ENCODE results near the gene SLC38A8.

Gene SLC38A8

DNA sequence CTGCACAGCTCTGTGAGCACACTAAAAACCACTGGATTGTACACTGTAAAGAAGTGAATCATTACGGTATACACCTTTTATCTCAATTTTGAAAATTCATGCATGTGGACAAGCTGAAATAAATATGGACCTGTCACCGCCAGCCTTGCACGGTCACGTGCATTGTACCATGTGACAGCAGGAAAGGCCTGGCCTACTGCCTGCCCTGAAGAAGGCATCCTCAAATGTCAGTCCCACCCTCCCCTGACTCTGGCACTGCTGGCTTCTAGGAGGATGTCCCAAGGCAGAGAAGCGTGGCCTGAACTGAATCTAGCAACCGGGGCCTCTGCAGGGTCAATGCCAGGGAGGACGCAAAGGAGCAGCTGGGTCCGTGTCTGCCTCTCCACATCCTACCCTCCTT is 34.6 kb downstream of the SLC38A8 start:
- Histone ChIP-seq H3K9me3 (ENCODE audit: control insufficient read depth in 1 of 2, low read length in 2 of 2) (no peaks in the 10 kb centered on the region), H3K36me3 (ENCODE audit: control insufficient read depth in 1 of 2, insufficient read depth in 2 of 2, low read length in 2 of 2) (no peaks in the 10 kb centered on the region), H3K4me3 (ENCODE audit: low read depth in 1 of 2, low read length in 2 of 2) (no peak overlapping the region), H3K27ac (ENCODE audit: low read length) (no peak overlapping the region), H3K27me3 (ENCODE audit: low read depth, low read length) (no peaks in the 10 kb centered on the region), H3K4me1 (ENCODE audit: control insufficient read depth in 1 of 2, insufficient read depth in 2 of 2, low read length in 2 of 2) (no peaks in the 10 kb centered on the region)

DNA sequence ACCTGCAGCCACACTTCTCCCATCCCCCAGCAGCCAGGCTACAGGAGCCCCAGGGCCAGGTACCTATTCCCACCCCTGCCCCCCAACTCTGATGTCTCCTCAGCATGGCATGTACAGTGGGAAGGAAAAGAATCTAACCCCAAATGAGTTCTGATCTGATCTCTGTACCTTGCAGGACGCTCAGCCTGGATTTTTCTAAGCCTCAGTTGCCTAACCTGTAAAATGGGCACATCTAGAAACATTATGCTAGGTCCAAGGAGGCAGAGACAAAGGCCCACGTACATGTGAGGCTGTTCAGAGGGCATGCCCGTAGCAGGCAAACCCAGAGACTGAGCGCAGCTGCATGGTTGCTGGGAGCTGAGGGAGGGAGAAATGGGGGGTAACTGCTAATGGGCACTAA is 35.1 kb downstream of the SLC38A8 start:
- H3K27ac ChIP-seq (ENCODE audit: low read length): no peak overlapping the region

DNA sequence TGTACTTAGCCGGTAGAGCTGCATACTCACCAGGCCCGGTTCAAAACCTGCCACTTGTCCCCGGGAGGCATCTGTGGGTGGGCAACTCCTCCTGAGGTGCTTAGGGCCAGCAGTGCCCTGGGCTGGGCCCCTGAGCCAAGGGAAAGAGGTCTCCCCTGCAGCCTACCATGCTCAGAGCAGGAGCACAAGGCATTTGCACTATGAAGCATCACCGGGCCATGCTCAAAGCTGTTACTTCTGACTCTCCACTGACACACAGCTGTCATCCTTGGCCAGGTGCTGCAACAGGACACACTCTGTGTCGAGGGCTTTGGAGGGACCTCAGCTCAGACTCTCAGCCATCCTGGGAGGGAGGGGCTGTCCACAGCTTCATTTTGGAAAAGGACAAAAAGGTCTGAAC is 37.2 kb downstream of the SLC38A8 start:
- Histone ChIP-seq H3K4me3 (ENCODE audit: low read depth in 1 of 2, low read length in 2 of 2) (no peak overlapping the region), H3K36me3 (ENCODE audit: control insufficient read depth in 1 of 2, insufficient read depth in 2 of 2, low read length in 2 of 2) (no peaks in the 10 kb centered on the region), H3K4me1 (ENCODE audit: control insufficient read depth in 1 of 2, insufficient read depth in 2 of 2, low read length in 2 of 2) (no peaks in the 10 kb centered on the region), H3K9me3 (ENCODE audit: control insufficient read depth in 1 of 2, low read length in 2 of 2) (no peaks in the 10 kb centered on the region), H3K27ac (ENCODE audit: low read length) (no peak overlapping the region), H3K27me3 (ENCODE audit: low read depth, low read length) (no peaks in the 10 kb centered on the region)

More for the DNA sequence above, 35.1 kb downstream of the SLC38A8 start:
- H3K4me3 ChIP-seq (ENCODE audit: low read depth in 1 of 2, low read length in 2 of 2): no peak overlapping the region
- no peaks in the 10 kb centered on the region for H3K27me3 ChIP-seq (ENCODE audit: low read depth, low read length)
- no peaks in the 10 kb centered on the region for H3K9me3 ChIP-seq (ENCODE audit: control insufficient read depth in 1 of 2, low read length in 2 of 2)
- no peaks in the 10 kb centered on the region for H3K36me3 ChIP-seq (ENCODE audit: control insufficient read depth in 1 of 2, insufficient read depth in 2 of 2, low read length in 2 of 2)
- H3K4me1 ChIP-seq (ENCODE audit: control insufficient read depth in 1 of 2, insufficient read depth in 2 of 2, low read length in 2 of 2): no peaks in the 10 kb centered on the region

DNA sequence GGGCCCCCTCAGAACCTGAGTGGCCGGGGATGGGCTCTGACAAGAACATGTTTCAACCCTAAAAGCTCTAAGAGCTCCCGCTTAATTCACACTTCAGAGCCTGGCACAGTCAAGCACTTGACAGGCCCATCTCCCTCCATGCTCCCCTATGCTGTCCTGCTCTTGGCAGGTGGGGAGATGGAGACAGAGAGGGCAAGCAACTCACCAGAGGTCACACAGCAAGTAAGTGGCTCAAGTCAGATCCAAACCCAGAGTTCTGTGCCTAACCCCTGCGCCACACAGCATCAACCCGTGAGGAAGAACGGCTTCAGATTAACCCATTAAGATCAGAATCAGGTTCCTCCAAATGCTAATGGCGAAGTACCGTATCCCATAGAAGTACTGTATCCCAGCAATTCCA is 38.2 kb downstream of the SLC38A8 start:
- no peak overlapping the region for H3K27ac ChIP-seq (ENCODE audit: low read length)
- H3K27me3 ChIP-seq (ENCODE audit: low read depth, low read length): no peaks in the 10 kb centered on the region
- no peaks in the 10 kb centered on the region for H3K4me1 ChIP-seq (ENCODE audit: control insufficient read depth in 1 of 2, insufficient read depth in 2 of 2, low read length in 2 of 2)
- H3K36me3 ChIP-seq (ENCODE audit: control insufficient read depth in 1 of 2, insufficient read depth in 2 of 2, low read length in 2 of 2): no peaks in the 10 kb centered on the region
- no peaks in the 10 kb centered on the region for H3K9me3 ChIP-seq (ENCODE audit: control insufficient read depth in 1 of 2, low read length in 2 of 2)
- no peak overlapping the region for H3K4me3 ChIP-seq (ENCODE audit: low read depth in 1 of 2, low read length in 2 of 2)

DNA sequence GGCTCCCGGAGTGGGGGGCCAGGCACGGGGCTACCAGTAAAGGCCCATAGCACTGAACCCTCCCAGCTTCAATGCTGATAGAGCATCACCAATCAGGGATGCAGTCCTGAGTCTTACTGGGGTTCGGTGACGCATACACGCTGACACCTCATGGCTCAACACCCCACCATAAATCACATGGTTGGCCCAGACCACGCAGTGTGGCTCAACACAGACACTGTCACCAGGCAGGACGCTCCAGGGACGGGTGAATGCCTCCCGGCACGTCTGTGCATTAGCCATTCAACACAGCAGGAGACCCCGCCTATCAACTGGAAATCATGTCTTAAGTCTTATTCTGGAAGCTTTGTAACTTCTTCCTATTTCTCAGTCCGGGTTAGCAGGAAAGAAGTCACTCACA is 39.6 kb downstream of the SLC38A8 start:
- Histone ChIP-seq H3K4me1 (ENCODE audit: control insufficient read depth in 1 of 2, insufficient read depth in 2 of 2, low read length in 2 of 2) (no peaks in the 10 kb centered on the region), H3K27ac (ENCODE audit: low read length) (no peak overlapping the region), H3K36me3 (ENCODE audit: control insufficient read depth in 1 of 2, insufficient read depth in 2 of 2, low read length in 2 of 2) (no peaks in the 10 kb centered on the region), H3K4me3 (ENCODE audit: low read depth in 1 of 2, low read length in 2 of 2) (no peak overlapping the region), H3K27me3 (ENCODE audit: low read depth, low read length) (no peaks in the 10 kb centered on the region), H3K9me3 (ENCODE audit: control insufficient read depth in 1 of 2, low read length in 2 of 2) (no peaks in the 10 kb centered on the region)

DNA sequence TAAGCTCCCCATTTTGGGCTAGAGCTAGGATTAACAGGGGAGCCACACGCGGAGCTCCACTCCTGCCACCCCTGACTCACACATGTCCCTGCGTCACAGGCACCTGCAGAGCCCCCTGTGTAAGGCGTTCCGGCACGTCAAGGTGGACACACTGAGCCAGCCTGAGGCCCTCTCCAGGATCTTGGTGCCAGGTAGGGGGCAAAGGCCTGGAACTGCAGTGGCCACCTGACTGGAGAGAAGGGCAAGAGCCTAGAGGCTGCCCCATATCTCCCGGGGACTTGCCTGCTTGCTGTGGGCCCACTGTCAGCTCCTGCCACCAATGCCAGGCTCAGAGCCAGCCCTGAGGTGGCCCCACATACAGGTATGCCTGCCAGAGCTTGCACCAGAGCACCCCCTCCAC is 40.9 kb downstream of the SLC38A8 start:
- H3K36me3 ChIP-seq (ENCODE audit: control insufficient read depth in 1 of 2, insufficient read depth in 2 of 2, low read length in 2 of 2): no peaks in the 10 kb centered on the region
- no peak overlapping the region for H3K4me3 ChIP-seq (ENCODE audit: low read depth in 1 of 2, low read length in 2 of 2)
- no peak overlapping the region for H3K27ac ChIP-seq (ENCODE audit: low read length)
- no peaks in the 10 kb centered on the region for H3K9me3 ChIP-seq (ENCODE audit: control insufficient read depth in 1 of 2, low read length in 2 of 2)
- no peaks in the 10 kb centered on the region for H3K4me1 ChIP-seq (ENCODE audit: control insufficient read depth in 1 of 2, insufficient read depth in 2 of 2, low read length in 2 of 2)
- peaks cover under 1% of the 10 kb centered on the region for H3K27me3 ChIP-seq (ENCODE audit: low read depth, low read length)

DNA sequence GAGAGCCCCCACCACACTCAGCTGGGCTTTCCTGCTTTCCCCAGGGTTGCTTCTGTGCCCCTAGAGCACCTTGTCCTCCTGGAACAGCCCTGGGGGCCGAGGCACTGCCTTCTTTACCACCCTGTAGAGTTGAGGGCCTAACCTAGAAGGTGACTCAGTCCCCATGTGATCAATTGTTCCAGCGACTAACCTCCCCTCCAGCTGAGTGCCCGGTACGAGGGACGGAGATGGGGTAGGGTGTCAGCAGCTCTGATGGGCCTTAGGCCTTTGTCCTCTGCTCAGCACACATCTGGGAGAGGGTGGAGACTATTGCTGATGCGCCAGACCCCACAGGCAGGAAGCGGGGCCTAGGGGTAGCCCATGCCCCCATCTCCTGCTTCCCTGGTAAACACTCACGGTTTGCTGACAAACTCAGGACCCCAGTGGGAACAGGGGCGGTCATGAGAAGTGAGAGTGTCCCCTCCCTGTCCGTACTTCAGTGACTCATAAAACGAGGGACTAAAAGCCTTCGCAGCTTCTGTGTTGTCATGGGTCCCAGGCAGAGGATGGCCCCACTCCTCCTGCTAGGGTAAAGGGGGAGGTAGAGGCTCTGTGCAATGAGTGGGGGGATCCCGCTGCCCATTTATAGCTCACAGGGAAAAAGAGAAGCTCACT is 41.5 kb downstream of the SLC38A8 start:
- Histone ChIP-seq H3K4me3 (ENCODE audit: low read depth in 1 of 2, low read length in 2 of 2) (no peak overlapping the region), H3K36me3 (ENCODE audit: control insufficient read depth in 1 of 2, insufficient read depth in 2 of 2, low read length in 2 of 2) (no peaks in the 10 kb centered on the region), H3K9me3 (ENCODE audit: control insufficient read depth in 1 of 2, low read length in 2 of 2) (no peaks in the 10 kb centered on the region), H3K27ac (ENCODE audit: low read length) (no peak overlapping the region), H3K4me1 (ENCODE audit: control insufficient read depth in 1 of 2, insufficient read depth in 2 of 2, low read length in 2 of 2) (no peaks in the 10 kb centered on the region), H3K27me3 (ENCODE audit: low read depth, low read length) (peaks cover 6% of the 10 kb centered on the region)

DNA sequence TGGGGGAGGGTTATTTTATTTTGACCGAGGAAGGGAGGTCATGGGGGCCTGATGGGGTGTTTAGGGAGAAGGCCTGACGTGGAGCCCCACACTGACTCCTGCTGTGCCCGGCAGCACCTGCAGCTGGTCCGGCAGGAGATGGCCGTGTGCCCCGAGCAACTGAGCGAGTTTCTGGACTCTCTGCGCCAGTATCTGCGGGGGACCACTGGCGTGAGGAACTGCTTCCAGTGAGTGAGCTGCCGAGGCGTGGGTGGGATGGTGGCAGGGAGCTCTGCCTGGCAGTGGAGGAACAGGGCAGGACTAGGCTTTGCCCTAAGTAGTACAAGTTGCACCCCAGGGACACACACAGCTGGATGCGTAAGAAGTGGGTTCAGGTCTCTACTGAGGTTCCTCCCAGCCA is 44.5 kb downstream of the SLC38A8 start:
- Histone ChIP-seq H3K4me3 (ENCODE audit: low read depth in 1 of 2, low read length in 2 of 2) (no peak overlapping the region), H3K4me1 (ENCODE audit: control insufficient read depth in 1 of 2, insufficient read depth in 2 of 2, low read length in 2 of 2) (no peaks in the 10 kb centered on the region), H3K27me3 (ENCODE audit: low read depth, low read length) (peaks cover 7% of the 10 kb centered on the region), H3K27ac (ENCODE audit: low read length) (no peak overlapping the region), H3K9me3 (ENCODE audit: control insufficient read depth in 1 of 2, low read length in 2 of 2) (no peaks in the 10 kb centered on the region), H3K36me3 (ENCODE audit: control insufficient read depth in 1 of 2, insufficient read depth in 2 of 2, low read length in 2 of 2) (no peaks in the 10 kb centered on the region)

DNA sequence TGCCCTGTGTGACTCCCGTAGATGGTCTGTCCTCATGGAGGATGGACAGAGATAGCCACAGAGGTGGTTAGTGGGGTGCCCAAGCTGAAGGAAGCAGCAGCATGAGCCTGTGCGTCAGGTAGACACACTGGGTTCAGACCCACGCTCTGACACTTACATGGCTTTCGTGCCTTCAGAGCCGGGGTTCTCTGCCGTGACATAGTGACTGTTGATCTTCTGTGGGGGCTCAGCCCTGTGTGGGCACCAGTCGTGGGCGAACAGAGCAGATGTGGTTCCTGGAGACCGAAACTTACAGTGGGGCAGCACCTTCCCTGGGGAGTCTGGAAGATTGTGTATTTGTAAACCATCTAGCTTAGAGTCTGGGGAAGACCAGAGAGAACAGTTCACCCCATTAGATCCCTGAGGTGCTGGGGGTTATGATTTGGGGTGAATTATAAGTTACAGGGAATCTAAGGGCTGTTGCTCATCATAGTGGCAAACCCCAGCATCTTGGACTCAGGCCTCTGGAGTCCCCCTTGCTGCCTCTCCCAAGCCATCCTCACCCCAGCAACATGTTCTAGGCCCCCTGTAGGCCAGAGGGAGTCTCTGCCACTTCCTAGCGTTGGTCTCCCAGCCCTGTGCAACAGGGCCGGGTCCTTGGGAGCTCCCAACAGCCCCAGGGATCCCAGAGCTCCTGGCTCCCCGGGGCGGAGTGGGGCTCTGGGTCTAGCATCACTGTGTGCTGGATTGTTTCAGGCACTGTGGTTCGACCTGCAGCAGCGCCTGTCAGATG is 45.9 kb downstream of the SLC38A8 start:
- Histone ChIP-seq H3K4me3 (ENCODE audit: low read depth in 1 of 2, low read length in 2 of 2) (no peak overlapping the region), H3K36me3 (ENCODE audit: control insufficient read depth in 1 of 2, insufficient read depth in 2 of 2, low read length in 2 of 2) (no peaks in the 10 kb centered on the region), H3K4me1 (ENCODE audit: control insufficient read depth in 1 of 2, insufficient read depth in 2 of 2, low read length in 2 of 2) (no peaks in the 10 kb centered on the region), H3K27ac (ENCODE audit: low read length) (no peak overlapping the region), H3K27me3 (ENCODE audit: low read depth, low read length) (peaks cover 7% of the 10 kb centered on the region), H3K9me3 (ENCODE audit: control insufficient read depth in 1 of 2, low read length in 2 of 2) (no peaks in the 10 kb centered on the region)

DNA sequence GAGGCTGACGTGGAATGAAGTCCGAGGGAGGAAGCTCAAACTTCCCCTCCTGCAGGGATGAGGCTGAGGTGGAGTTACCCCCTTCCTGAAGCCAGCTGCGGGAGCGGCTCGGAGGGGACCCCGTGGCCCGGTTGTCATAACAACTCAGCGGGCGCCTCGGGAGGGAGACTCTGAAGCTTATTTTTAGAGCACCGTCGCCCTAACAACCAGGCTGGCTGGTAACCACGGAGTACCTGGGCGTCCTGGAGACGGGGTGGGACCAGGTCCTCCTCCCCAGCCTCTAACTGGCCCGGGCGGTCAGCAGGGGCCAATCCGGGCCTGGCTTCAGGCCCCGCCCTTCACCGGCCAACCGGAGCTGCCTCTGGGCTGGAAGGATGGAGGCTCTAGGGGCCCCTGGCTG is 46.8 kb downstream of the SLC38A8 start:
- Histone ChIP-seq H3K27ac (ENCODE audit: low read length) (no peak overlapping the region), H3K4me1 (ENCODE audit: control insufficient read depth in 1 of 2, insufficient read depth in 2 of 2, low read length in 2 of 2) (no peaks in the 10 kb centered on the region), H3K36me3 (ENCODE audit: control insufficient read depth in 1 of 2, insufficient read depth in 2 of 2, low read length in 2 of 2) (no peaks in the 10 kb centered on the region), H3K27me3 (ENCODE audit: low read depth, low read length) (peaks cover 7% of the 10 kb centered on the region), H3K9me3 (ENCODE audit: control insufficient read depth in 1 of 2, low read length in 2 of 2) (no peaks in the 10 kb centered on the region), H3K4me3 (ENCODE audit: low read depth in 1 of 2, low read length in 2 of 2) (no peak overlapping the region)

DNA sequence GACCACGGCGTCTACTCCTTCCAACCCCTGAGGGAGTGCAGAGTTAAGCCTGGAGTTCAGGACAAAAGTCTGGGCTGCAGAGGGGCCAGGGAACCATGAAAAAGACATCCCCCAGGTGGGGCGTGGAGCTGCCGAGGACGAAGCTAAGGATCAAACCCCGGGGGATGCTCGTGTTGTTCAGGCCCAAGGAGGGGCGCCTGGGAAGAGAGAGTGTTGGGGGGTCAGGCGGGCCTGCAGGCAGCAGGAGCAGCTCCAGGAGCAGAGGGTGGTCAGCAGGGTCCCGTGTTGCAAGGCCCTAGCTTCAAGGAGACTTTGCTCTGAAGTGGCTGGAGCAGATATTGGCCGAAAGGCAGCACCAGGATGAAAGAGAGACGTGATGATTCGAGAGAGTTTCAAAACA is 47.9 kb downstream of the SLC38A8 start:
- Histone ChIP-seq H3K36me3 (ENCODE audit: control insufficient read depth in 1 of 2, insufficient read depth in 2 of 2, low read length in 2 of 2) (no peaks in the 10 kb centered on the region), H3K4me3 (ENCODE audit: low read depth in 1 of 2, low read length in 2 of 2) (no peak overlapping the region), H3K27ac (ENCODE audit: low read length) (no peak overlapping the region)

DNA sequence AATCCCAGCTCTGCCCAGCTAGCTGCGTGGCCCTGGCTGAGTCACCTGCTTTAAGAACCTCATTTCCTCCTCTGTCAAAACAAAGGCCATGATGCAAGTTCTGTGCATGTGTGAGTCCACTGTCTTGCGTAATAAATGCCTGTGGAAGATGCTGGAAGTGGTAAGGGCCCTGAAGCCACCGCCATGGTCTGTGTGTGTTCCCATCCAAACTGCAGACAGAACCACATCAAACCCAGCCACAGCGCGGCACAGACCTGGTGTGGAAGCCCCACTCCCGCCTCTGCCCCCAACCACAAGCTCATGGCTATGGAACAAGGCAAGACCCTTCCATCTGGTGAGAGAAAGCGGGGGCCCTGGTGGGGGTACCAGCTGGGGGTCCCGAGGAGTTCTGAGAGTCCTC is 48.5 kb downstream of the SLC38A8 start:
- no peak overlapping the region for H3K4me3 ChIP-seq (ENCODE audit: low read depth in 1 of 2, low read length in 2 of 2)
- no peaks in the 10 kb centered on the region for H3K9me3 ChIP-seq (ENCODE audit: control insufficient read depth in 1 of 2, low read length in 2 of 2)
- no peak overlapping the region for H3K27ac ChIP-seq (ENCODE audit: low read length)
- H3K36me3 ChIP-seq (ENCODE audit: control insufficient read depth in 1 of 2, insufficient read depth in 2 of 2, low read length in 2 of 2): no peaks in the 10 kb centered on the region
- H3K27me3 ChIP-seq (ENCODE audit: low read depth, low read length): peaks cover 7% of the 10 kb centered on the region
- no peaks in the 10 kb centered on the region for H3K4me1 ChIP-seq (ENCODE audit: control insufficient read depth in 1 of 2, insufficient read depth in 2 of 2, low read length in 2 of 2)

More for the DNA sequence above, 47.9 kb downstream of the SLC38A8 start:
- H3K27me3 ChIP-seq (ENCODE audit: low read depth, low read length): peaks cover 7% of the 10 kb centered on the region
- H3K9me3 ChIP-seq (ENCODE audit: control insufficient read depth in 1 of 2, low read length in 2 of 2): no peaks in the 10 kb centered on the region
- H3K4me1 ChIP-seq (ENCODE audit: control insufficient read depth in 1 of 2, insufficient read depth in 2 of 2, low read length in 2 of 2): no peaks in the 10 kb centered on the region
